ENCODE results near the gene ZNF654.
"Not testable (repeated sequence)": the region's sequence is repeated elsewhere in the genome, so short reads cannot be mapped to it uniquely, and the experiment has no call there.

ZNF654 gene

GRCh38 chr3:88147261-88147660, 88.2 kb downstream of the ZNF654 start:
- DNase-seq = no peak

- DNase-seq = no peak
Measured at GRCh38 chr3:88148651-88149050, 89.6 kb downstream of the ZNF654 start.

GRCh38 chr3:88149101-88149508, 90.0 kb downstream of the ZNF654 start:
- DNase-seq = no peak

DNA sequence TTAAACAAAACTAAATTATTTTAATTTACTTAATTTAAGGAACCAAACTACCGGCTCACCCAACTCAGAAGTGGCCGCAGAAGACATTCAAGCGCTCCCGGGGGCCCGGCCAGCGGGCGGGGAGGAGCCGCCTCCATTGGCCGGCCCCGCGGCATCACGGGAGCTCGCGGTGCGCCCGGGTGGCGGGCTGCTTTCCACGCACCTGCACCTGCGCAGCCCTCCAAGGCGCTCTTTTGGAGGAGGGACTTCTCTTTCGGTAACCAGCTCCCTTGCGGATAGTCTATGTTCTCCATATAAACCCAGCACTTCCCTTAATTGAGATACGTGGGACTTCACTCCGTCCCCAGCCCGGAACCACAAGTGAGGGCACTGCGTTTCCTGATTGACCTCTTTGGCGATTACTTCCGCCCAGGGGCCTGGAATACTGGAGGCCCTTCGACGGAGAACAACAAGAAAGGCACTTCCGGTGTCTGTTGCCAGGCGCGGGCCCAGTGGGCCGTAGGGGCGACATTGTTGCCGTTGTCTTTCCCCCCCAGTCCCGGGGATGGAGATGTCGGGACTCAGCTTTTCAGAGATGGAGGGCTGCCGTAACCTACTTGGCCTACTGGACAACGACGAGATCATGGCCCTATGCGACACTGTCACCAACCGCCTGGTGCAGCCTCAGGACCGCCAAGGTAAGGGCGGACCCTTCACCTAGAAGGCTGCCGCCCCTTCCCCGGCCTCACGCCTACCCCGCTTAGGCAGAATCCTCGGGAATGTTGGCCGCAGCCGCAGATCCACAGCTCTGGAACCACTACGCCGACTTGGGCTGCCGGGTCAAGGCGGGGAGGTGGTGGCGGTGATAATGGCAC, 90.7 kb downstream of the ZNF654 start, which contains the start of gene C3orf38:
C3orf38 (plus strand) TSS at position 451 of the 854 bp plus-strand sequence; CDS start at position 545, 94 bp downstream.
- peak; percentile 62 to 86 (median 73) for DNase-seq

DNA sequence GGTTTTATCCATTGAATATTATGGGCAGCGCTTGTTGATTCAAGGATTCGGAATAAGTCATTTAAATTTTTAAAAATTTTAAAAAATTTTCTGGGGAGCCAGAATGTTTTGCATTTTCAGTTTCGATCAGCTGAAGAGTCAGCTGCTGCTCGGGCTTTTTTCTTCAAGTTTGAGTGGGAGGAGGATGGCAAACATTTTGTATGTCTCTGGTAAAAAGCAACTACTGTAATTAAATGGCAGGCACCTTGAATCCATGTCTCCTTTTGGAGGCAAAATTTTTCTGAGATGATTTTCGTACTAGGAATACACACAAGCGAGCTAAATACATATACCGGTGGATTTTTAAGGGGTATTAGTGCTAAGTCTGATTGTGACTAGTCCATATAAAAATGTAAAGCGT, 91.3 kb downstream of the ZNF654 start:
- DNase-seq = peak in 2 of 5 donors; percentile 1 to 35

GRCh38 chr3:88150806-88151205, 91.8 kb downstream of the ZNF654 start:
- no peak for DNase-seq

DNA sequence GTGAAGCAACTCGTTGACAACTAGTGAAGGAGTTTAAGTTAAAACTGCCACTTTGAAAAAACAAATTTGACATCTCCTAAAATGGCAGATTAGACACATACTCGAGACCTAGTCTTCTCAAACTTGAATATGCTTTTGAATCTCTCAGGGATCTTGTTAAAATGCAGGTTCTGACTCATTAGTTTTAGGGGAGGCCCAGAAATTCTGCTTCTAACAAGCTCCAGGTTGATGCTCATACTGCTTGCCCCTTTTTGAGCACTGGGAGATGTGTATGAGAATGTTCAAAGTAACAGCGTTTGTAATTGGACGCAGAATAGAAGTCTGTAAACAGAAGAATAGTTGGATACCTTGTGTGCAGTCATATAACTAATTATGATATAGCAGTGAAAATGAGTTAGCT, 92.3 kb downstream of the ZNF654 start:
- DNase-seq = peak in 1 of 5 donors; percentile 30

DNA sequence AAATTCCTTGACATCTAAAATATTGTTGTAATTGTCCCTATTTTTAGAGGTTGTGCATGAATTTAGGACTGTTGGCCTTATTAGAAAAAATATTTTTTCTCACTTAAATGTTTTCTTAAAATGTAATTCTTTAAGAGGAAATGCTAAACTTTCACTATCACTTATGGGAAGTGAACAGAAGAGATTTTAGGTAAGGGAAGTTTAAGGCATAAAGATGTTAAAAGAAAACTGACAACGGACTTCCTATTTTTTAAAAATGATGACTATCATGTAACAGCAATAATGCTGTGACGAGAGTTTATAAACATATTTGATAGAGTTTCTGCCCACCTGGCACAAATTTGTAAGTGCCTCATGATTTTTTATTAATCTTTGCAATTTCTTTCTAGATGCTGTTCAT, 93.8 kb downstream of the ZNF654 start:
- no peak for DNase-seq

DNA sequence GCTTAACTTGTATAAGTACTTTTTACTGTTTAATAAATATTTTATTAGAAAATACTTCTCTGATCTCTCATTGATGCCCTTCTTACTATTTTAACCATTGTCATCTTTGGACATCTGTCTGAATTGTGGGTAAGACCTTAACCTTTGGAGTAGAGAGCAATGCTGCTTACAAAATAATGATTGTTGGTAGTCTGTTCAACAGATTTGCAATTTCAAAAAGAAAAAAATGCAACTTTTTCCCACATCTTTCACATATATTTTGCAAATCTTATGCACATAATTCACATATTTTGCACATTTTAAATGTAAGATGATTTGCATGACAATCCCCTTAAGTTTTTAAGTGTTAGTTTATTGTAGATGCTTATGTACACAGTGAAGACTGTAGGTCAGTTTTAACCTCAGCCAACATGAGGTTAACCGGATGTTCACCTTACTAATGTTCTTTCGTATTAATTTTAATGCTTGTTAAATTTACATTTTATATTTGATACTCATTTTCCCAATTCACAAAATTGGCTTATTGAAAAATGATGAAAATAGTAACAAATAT, 107.4 kb downstream of the ZNF654 start:
- no peak for DNase-seq

GRCh38 chr3:88167173-88167572, 108.1 kb downstream of the ZNF654 start:
- no peak for DNase-seq

DNA sequence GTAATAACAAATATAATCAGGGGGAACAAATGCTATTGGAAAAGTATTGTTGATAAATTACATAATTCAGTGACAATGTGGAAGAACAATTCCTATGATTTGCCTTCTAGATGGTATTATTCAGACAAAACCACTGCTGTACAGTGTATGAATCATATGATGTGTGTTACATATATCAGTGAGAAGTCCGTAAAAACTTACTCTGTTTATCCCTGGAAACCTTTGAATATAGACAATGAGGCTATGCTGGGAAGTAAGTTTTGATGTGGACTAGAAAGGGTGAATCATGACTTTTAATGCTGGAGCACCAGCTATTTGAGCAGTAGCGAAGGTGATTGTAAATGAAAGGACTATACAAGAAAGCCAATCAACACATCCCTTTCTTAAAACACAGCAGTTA, 108.6 kb downstream of the ZNF654 start:
- no peak for DNase-seq

GRCh38 chr3:88168171-88168570, 109.1 kb downstream of the ZNF654 start:
- DNase-seq = no peak

- peak in 2 of 5 donors; percentile 16 to 38 for DNase-seq
Measured at GRCh38 chr3:88180398-88180999, 121.4 kb downstream of the ZNF654 start.

GRCh38 chr3:88182165-88182918, 123.3 kb downstream of the ZNF654 start:
- not testable (repeated sequence) for DNase-seq

- no peak for DNase-seq
Measured at GRCh38 chr3:88188436-88188835, 129.4 kb downstream of the ZNF654 start.

GRCh38 chr3:88189361-88189810, 130.3 kb downstream of the ZNF654 start:
- DNase-seq = no peak

- no peak for DNase-seq
Measured at GRCh38 chr3:88191872-88192409, 132.9 kb downstream of the ZNF654 start.

DNA sequence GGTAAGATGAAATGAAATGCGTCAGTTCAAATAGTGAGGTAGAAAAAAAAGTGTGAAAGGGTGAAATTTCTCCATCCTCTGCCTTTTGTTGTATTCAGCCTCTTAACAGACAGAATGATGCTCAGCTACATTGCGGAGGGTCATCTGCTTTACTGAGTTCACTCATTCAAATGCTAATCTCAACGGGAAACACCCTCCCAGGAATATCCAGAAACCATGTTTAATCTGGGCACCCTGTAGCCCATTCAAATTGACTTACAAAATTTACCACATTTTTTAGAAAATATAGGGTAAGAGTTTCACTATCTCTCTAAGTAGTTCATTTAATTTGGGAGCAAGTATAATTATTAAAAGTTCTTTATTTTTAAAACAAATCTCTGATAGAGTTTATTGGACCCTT, 133.6 kb downstream of the ZNF654 start:
- no peak for DNase-seq
